ENCODE data around the gene RYR2. TPM values are rescaled to one million over a fixed set of nuclear protein-coding genes. Genes with fewer than 3 reads are reported as not detected.
"Not testable (repeated sequence)": the region's sequence is repeated elsewhere in the genome, so short reads cannot be mapped to it uniquely, and the experiment has no call there.

The RYR2 gene
- total RNA-seq, 1 donor from 2014 or later = not detected

DNA sequence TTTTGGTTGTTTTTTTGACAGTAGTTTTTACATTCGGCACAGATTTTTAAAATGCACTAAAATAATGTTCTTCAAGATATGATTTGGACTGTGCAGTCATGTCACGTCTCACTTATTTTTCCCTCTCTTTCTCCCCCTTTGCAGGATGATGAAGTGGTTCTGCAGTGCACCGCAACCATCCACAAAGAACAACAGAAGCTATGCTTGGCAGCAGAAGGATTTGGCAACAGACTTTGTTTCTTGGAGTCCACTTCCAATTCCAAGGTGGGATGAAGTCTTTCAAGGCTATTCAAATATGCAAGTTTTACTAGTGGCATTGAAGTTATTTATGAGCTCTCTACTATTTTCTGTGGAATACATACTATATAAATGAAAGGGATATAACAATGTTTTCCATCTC, 228.4 kb downstream of the RYR2 start:
- Histone ChIP-seq H3K36me3 (ENCODE audit: control insufficient read depth, insufficient read depth, low read length) (no peaks in the 10 kb centered on the region), H3K4me3 (ENCODE audit: low read depth, low read length) (no peak overlapping the region), H3K27me3 (ENCODE audit: control insufficient read depth, insufficient read depth, low read length) (no peaks in the 10 kb centered on the region)
- no peak for DNase-seq (ENCODE audit: low read depth)
- TF ChIP-seq, protein P1, sequence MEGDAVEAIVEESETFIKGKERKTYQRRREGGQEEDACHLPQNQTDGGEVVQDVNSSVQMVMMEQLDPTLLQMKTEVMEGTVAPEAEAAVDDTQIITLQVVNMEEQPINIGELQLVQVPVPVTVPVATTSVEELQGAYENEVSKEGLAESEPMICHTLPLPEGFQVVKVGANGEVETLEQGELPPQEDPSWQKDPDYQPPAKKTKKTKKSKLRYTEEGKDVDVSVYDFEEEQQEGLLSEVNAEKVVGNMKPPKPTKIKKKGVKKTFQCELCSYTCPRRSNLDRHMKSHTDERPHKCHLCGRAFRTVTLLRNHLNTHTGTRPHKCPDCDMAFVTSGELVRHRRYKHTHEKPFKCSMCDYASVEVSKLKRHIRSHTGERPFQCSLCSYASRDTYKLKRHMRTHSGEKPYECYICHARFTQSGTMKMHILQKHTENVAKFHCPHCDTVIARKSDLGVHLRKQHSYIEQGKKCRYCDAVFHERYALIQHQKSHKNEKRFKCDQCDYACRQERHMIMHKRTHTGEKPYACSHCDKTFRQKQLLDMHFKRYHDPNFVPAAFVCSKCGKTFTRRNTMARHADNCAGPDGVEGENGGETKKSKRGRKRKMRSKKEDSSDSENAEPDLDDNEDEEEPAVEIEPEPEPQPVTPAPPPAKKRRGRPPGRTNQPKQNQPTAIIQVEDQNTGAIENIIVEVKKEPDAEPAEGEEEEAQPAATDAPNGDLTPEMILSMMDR (IDR thresholded peaks at IDR 0.05; ENCODE audit: insufficient read depth, low read length, poor library complexity, severe bottlenecking) = no peak

DNA sequence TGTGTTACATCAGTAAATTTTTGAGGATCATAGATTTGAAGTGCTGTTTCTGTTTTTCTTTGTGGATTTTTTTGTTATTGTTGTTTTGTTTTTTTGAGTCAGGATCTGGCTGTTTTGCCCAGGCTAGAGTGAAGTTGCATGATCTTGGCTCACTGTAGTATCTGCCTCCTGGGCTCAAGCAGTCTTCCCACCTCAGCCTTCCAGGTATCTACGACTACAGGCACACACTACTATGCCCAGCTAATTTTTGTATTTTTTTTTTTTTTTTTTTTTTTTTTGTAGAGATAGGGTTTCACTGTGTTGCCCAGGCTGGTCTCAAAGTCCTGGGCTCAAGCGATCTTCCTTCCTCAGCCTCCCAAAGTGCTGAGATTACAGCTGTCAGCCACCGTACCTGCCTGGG, 236.0 kb downstream of the RYR2 start:
- not testable (repeated sequence) for DNase-seq (ENCODE audit: low read depth); H3K4me3 ChIP-seq (ENCODE audit: low read depth, low read length); H3K36me3 ChIP-seq (ENCODE audit: control insufficient read depth, insufficient read depth, low read length); H3K27me3 ChIP-seq (ENCODE audit: control insufficient read depth, insufficient read depth, low read length)

DNA sequence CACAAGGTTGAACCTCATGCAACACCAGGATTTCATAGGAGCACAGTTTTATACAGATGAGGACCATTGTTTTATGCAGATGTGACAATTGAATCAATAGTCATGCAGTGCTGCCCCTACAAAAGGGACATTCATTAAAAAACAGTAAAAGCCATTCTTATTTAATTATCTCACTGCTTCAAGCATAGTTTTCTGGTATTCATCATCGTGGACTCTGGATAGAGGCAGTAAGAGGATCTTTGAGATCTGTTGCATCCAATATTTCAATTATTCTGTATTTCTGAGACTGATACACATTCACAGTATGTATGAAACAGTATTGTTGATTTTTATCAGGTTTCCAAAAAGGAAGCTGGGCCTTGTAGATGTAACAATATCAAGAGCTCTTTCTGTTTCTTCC, 237.6 kb downstream of the RYR2 start:
- Histone ChIP-seq H3K36me3 (ENCODE audit: control insufficient read depth, insufficient read depth, low read length) (no peaks in the 10 kb centered on the region), H3K4me3 (ENCODE audit: low read depth, low read length) (no peak overlapping the region), H3K27me3 (ENCODE audit: control insufficient read depth, insufficient read depth, low read length) (no peaks in the 10 kb centered on the region)
- TF ChIP-seq, protein P1 (IDR thresholded peaks at IDR 0.05; ENCODE audit: insufficient read depth, low read length, poor library complexity, severe bottlenecking) = no peak
- no peak for DNase-seq (ENCODE audit: low read depth)

DNA sequence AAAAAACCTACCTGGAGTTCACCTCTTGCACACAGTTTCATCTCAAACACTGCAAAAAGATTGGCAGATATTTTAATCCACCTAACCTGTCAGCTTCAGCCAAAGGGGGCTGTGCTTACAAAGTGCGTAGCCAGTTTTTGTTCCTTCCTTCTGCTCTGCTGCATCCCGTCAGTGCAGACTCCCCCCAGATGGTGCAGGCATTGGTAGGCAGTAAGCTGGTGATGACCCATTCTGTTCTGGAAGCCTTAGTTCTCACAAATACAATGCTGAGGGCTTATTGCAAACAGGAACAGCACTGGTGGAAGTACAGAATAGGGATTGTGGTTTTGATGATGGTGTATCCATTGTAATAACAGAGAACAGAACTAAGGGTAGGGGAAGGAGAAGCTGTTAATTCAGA, 239.5 kb downstream of the RYR2 start:
- TF ChIP-seq, protein P1 (IDR thresholded peaks at IDR 0.05; ENCODE audit: insufficient read depth, low read length, poor library complexity, severe bottlenecking) = no peak
- Histone ChIP-seq H3K27me3 (ENCODE audit: control insufficient read depth, insufficient read depth, low read length) (no peaks in the 10 kb centered on the region), H3K4me3 (ENCODE audit: low read depth, low read length) (no peak overlapping the region)

DNA sequence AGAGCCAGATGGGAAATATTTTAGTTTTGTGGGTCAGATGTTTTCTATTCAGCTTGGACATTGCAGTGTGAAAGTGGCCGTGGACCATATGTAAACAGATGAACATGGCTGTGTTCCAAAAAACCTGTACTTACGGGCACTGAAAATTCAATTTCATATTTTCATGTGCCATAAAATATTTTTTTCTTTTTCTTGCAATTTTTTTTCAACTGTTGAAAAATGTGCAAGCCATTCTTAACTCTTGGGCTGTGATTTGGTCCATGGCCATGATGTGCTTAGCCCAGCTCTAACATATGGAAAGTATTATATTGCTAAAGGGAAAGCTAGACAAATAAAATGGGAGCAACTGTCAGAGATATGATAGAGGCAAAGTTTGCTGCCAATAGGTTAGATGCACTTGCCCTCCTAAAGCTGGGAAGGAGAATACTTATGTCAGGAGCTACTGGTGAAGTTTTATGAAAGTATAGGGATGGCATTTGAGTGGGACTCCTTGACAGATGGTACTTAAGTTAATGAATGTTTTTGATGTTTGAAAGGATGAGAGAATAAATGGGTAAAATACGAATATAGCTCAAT, 240.3 kb downstream of the RYR2 start:
- TF ChIP-seq, protein P1 (IDR thresholded peaks at IDR 0.05; ENCODE audit: insufficient read depth, low read length, poor library complexity, severe bottlenecking) = no peak
- Histone ChIP-seq H3K36me3 (ENCODE audit: control insufficient read depth, insufficient read depth, low read length) (no peaks in the 10 kb centered on the region), H3K4me3 (ENCODE audit: low read depth, low read length) (no peak overlapping the region), H3K27me3 (ENCODE audit: control insufficient read depth, insufficient read depth, low read length) (no peaks in the 10 kb centered on the region)
- DNase-seq (ENCODE audit: low read depth) = no peak

More for the DNA sequence above, 239.5 kb downstream of the RYR2 start:
- H3K36me3 ChIP-seq (ENCODE audit: control insufficient read depth, insufficient read depth, low read length) = no peaks in the 10 kb centered on the region
- DNase-seq (ENCODE audit: low read depth) = no peak

DNA sequence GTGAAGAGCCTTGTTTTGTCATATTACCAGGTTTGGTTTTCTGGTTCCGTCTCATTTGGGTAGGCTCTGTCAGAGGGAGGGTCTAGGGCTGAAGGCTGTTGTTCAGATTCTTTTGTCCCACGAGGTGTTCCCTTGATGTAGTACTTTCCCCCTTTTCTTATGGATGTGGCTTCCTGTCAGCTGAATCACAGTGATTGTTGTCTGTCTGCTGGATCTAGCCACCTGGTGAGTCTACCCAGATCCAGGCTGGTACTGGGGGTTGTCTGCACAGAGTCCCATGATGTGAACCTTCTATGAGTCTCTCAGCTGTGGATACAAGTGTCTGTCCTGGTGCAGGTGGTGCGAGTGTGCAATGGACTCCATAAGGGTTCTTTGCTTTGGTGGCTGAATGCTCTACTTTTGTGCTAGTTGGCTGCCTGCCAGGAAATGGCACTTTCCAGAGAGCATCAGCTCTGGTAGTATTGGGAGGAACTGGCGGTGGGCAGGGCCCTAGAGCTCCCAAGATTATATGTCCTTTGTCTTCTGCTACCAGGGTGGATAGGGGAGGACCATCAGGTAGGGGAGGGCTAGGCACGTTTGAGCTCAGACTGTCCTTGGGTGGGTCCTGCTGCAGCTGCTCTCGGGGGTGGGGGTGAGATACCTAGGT, 246.0 kb downstream of the RYR2 start:
- TF ChIP-seq, protein P1 (IDR thresholded peaks at IDR 0.05; ENCODE audit: insufficient read depth, low read length, poor library complexity, severe bottlenecking) = no peak
- Histone ChIP-seq H3K36me3 (ENCODE audit: control insufficient read depth, insufficient read depth, low read length) (no peaks in the 10 kb centered on the region), H3K4me3 (ENCODE audit: low read depth, low read length) (no peak overlapping the region), H3K27me3 (ENCODE audit: control insufficient read depth, insufficient read depth, low read length) (no peaks in the 10 kb centered on the region)
- no peak for DNase-seq (ENCODE audit: low read depth)
